ENCODE measurements around the gene MAP10. TPM values are rescaled to one million over a fixed set of nuclear protein-coding genes. Genes with fewer than 3 reads are reported as not detected.

Gene MAP10
- total RNA-seq, 3 donors from 2014 or later (not counting 1 experiment from before 2014, with no cell fraction given) = 0.95 to 1.9 (median 1.2) TPM

DNA sequence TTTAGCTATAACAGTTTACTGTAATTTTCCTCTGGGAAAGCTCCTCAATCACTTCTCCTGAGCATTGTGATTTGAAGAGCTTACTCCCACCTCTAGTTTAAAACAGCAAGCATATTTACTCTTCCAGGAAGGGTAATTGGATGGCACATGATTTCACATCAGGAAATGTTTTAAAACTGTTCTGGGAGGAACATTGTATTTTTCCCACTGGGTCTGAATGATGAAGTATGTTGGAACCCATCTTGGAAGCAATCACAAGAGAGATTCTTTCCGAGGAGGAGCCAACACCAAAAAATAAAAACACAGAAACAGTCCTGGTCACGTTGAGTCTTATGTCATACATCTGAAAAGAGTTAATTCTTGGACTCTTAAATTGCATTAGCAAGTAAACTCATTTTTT lies 17.3 kb downstream of the MAP10 start:
- no peaks in the 10 kb centered on the region for H3K4me1 ChIP-seq (ENCODE audit: control insufficient read depth, insufficient read depth, low read length)
- ATAC-seq = no peak
- Mint-ChIP-seq H3K4me1 (no peaks in the 10 kb centered on the region), H3K36me3 (no peaks in the 10 kb centered on the region), H3K27ac (no peak overlapping the region), H3K9me3 (no peaks in the 10 kb centered on the region), H3K27me3 (ENCODE audit: low read depth in 2 of 2) (peaks cover 0 to 8% of the 10 kb centered on the region in 2 donors), H3K4me3 (no peak overlapping the region)
- no peaks in the 10 kb centered on the region for H3K9me3 ChIP-seq (ENCODE audit: control insufficient read depth, insufficient read depth, low read length)
- H3K4me3 ChIP-seq (ENCODE audit: low read length) = no peak overlapping the region
- H3K36me3 ChIP-seq (ENCODE audit: control insufficient read depth, insufficient read depth, low read length) = no peaks in the 10 kb centered on the region
- no peak for DNase-seq
- TF ChIP-seq, protein P1, sequence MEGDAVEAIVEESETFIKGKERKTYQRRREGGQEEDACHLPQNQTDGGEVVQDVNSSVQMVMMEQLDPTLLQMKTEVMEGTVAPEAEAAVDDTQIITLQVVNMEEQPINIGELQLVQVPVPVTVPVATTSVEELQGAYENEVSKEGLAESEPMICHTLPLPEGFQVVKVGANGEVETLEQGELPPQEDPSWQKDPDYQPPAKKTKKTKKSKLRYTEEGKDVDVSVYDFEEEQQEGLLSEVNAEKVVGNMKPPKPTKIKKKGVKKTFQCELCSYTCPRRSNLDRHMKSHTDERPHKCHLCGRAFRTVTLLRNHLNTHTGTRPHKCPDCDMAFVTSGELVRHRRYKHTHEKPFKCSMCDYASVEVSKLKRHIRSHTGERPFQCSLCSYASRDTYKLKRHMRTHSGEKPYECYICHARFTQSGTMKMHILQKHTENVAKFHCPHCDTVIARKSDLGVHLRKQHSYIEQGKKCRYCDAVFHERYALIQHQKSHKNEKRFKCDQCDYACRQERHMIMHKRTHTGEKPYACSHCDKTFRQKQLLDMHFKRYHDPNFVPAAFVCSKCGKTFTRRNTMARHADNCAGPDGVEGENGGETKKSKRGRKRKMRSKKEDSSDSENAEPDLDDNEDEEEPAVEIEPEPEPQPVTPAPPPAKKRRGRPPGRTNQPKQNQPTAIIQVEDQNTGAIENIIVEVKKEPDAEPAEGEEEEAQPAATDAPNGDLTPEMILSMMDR (IDR thresholded peaks at IDR 0.05) = no peak
- intact Hi-C loops (cut with micrococcal nuclease) = no loop called here
- WGBS (ENCODE audit: insufficient coverage) = 94% methylated on average over 2 of the region's 2 CpGs
- no peak overlapping the region for H3K27ac ChIP-seq (ENCODE audit: low read length)
- no peaks in the 10 kb centered on the region for H3K27me3 ChIP-seq (ENCODE audit: control insufficient read depth, insufficient read depth, low read length)

DNA sequence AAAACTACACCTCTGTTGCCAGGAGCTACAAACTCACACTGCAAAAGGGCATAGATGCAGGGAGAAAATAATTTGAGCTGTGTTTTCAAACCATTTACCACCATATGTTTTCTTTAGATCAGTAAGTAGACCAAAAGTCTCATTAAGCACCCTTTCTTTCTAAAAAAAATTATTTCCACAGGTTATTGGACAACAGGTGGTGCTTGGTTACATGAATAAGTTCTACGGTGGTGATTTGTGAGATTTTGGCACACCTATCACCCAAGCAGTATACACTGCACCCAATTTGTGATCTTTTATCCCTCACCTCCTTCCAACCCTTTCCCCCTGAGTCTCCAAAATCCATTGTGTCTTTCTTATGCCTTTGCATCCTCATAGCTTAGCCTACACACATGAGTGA lies 21.1 kb downstream of the MAP10 start:
- H3K4me3 ChIP-seq (ENCODE audit: low read length) = no peak overlapping the region
- no peak for ATAC-seq
- TF ChIP-seq, protein P1 (IDR thresholded peaks at IDR 0.05) = no peak
- H3K27ac ChIP-seq (ENCODE audit: low read length) = no peak overlapping the region
- Mint-ChIP-seq H3K9me3 (no peaks in the 10 kb centered on the region), H3K4me3 (no peak overlapping the region), H3K27ac (no peak overlapping the region), H3K27me3 (ENCODE audit: low read depth in 2 of 2) (peaks cover 9 to 27% of the 10 kb centered on the region in 2 donors), H3K36me3 (no peaks in the 10 kb centered on the region), H3K4me1 (no peaks in the 10 kb centered on the region)
- no peaks in the 10 kb centered on the region for H3K9me3 ChIP-seq (ENCODE audit: control insufficient read depth, insufficient read depth, low read length)
- no peaks in the 10 kb centered on the region for H3K4me1 ChIP-seq (ENCODE audit: control insufficient read depth, insufficient read depth, low read length)
- intact Hi-C loops (cut with micrococcal nuclease) = no loop called here
- WGBS (ENCODE audit: insufficient coverage) = no CpG with 5 or more reads among the region's 1 CpG
- DNase-seq = no peak
- H3K27me3 ChIP-seq (ENCODE audit: control insufficient read depth, insufficient read depth, low read length) = no peaks in the 10 kb centered on the region
- no peaks in the 10 kb centered on the region for H3K36me3 ChIP-seq (ENCODE audit: control insufficient read depth, insufficient read depth, low read length)

DNA sequence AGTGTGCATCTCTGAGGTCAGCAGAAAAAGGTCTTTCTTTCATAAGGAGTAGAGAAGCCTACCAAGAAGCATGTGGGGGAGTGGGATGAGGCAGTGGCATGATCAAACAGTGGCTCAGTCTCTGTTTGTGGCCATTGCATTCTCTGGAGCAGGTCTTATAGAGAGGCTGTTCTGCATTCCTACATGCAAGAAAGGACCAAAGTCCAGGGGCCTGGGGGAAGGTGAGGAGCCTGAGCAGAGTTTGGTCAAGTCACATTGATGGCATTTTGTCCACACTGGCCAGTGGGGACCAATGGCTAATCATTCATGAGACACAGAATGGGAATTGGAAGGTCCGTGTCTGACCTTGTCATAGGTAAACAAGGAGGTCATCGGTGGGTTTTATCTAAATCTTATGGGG lies 25.4 kb downstream of the MAP10 start:
- no peaks in the 10 kb centered on the region for H3K4me1 Mint-ChIP-seq
- TF ChIP-seq, protein P1 (IDR thresholded peaks at IDR 0.05) = no peak
- Histone ChIP-seq H3K36me3 (ENCODE audit: control insufficient read depth, insufficient read depth, low read length) (no peaks in the 10 kb centered on the region), H3K4me1 (ENCODE audit: control insufficient read depth, insufficient read depth, low read length) (no peaks in the 10 kb centered on the region), H3K4me3 (ENCODE audit: low read length) (no peak overlapping the region), H3K9me3 (ENCODE audit: control insufficient read depth, insufficient read depth, low read length) (no peaks in the 10 kb centered on the region), H3K27me3 (ENCODE audit: control insufficient read depth, insufficient read depth, low read length) (peaks cover 3% of the 10 kb centered on the region), H3K27ac (ENCODE audit: low read length) (no peak overlapping the region)
- H3K4me3 Mint-ChIP-seq = no peak overlapping the region
- H3K9me3 Mint-ChIP-seq = no peaks in the 10 kb centered on the region
- ATAC-seq (no peak), DNase-seq (no peak)
- H3K27ac Mint-ChIP-seq = no peak overlapping the region
- whole genome bisulfite sequencing (ENCODE audit: insufficient coverage) = 100% methylated on average over 2 of the region's 2 CpGs
- H3K27me3 Mint-ChIP-seq (ENCODE audit: low read depth in 2 of 2) = peaks cover 16 to 51% of the 10 kb centered on the region in 2 donors
- intact Hi-C loops (cut with micrococcal nuclease) = no loop called here
- H3K36me3 Mint-ChIP-seq = no peaks in the 10 kb centered on the region

DNA sequence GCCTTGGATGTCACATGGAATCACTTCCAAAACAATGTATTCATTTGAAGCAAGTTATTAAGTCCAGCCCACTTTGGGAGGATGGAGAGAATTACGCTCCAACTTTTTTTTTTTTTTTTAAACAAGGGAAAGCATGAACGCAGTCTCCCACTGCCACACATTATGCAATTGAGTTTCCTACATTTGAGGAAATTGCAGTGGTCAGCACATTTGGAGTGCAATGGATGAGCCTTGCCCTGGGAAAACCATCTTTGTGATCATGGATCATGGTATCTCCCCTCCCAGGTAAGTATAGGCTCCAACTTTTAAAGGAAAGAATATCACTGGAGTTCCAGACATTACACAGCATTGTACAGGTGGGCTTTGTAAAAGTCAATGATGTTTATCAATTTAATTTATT lies 26.7 kb downstream of the MAP10 start:
- no peak overlapping the region for H3K4me3 Mint-ChIP-seq
- TF ChIP-seq, protein P1 (IDR thresholded peaks at IDR 0.05) = no peak
- peaks cover 3% of the 10 kb centered on the region for H3K27me3 ChIP-seq (ENCODE audit: control insufficient read depth, insufficient read depth, low read length)
- DNase-seq = no peak
- WGBS (ENCODE audit: insufficient coverage) = 92% methylated on average over 2 of the region's 2 CpGs
- H3K4me1 Mint-ChIP-seq = no peaks in the 10 kb centered on the region
- no peaks in the 10 kb centered on the region for H3K36me3 ChIP-seq (ENCODE audit: control insufficient read depth, insufficient read depth, low read length)
- ATAC-seq = no peak
- H3K27ac Mint-ChIP-seq = no peak overlapping the region
- intact Hi-C loops (cut with micrococcal nuclease) = no loop called here
- H3K9me3 Mint-ChIP-seq = no peaks in the 10 kb centered on the region
- no peak overlapping the region for H3K27ac ChIP-seq (ENCODE audit: low read length)
- no peaks in the 10 kb centered on the region for H3K36me3 Mint-ChIP-seq
- H3K27me3 Mint-ChIP-seq (ENCODE audit: low read depth in 2 of 2) = peaks cover 20 to 51% of the 10 kb centered on the region in 2 donors
- H3K4me3 ChIP-seq (ENCODE audit: low read length) = no peak overlapping the region
- no peaks in the 10 kb centered on the region for H3K4me1 ChIP-seq (ENCODE audit: control insufficient read depth, insufficient read depth, low read length)
- no peaks in the 10 kb centered on the region for H3K9me3 ChIP-seq (ENCODE audit: control insufficient read depth, insufficient read depth, low read length)

All from natural killer cell (primary cell).